Measurements from ENCODE around the gene TMEM37. TPM values are rescaled to one million over a fixed set of nuclear protein-coding genes. Genes with fewer than 3 reads are reported as not detected.

TMEM37 gene
- total and polyA plus RNA-seq, 7 experiments from 2014 or later = 0.37 to 4.2 (median 0.51) TPM; not detected in 2

GRCh38 chr2:119441376-119442225 lies 9.9 kb downstream of the TMEM37 start:
- Mint-ChIP-seq H3K27me3 (peaks cover 0 to 17% (median 2%) of the 10 kb centered on the region in 5 donors), H3K27ac (peak overlapping the region in 1 of 9 donors; percentile 53)
- CTCF ChIA-PET = no interaction called here

GRCh38 chr2:119442226-119442619 lies 10.6 kb downstream of the TMEM37 start:
- no peak overlapping the region for H3K4me3 ChIP-seq (ENCODE audit: low read length)
- peaks cover 0 to 23% (median 6%) of the 10 kb centered on the region in 5 donors for H3K27me3 Mint-ChIP-seq
- H3K36me3 ChIP-seq (ENCODE audit: control insufficient read depth in 2 of 3, insufficient read depth in 3 of 3, low read length in 3 of 3) = no peaks in the 10 kb centered on the region
- no peak overlapping the region for H3K4me3 Mint-ChIP-seq
- peaks cover 0 to 9% (median 0%) of the 10 kb centered on the region in 7 donors for H3K4me1 Mint-ChIP-seq
- no peaks in the 10 kb centered on the region for H3K4me1 ChIP-seq (ENCODE audit: control insufficient read depth in 2 of 2, insufficient read depth in 2 of 2, low read length in 2 of 2)
- H3K9me3 Mint-ChIP-seq = no peaks in the 10 kb centered on the region
- H3K27ac Mint-ChIP-seq = peak overlapping the region in 1 of 9 donors; percentile 66
- H3K27me3 ChIP-seq (ENCODE audit: control insufficient read depth in 2 of 2, insufficient read depth in 2 of 2, low read length in 2 of 2) = no peaks in the 10 kb centered on the region
- ChIA-PET POLR2A (no interaction called here), CTCF (no interaction called here)
- no peaks in the 10 kb centered on the region for H3K36me3 Mint-ChIP-seq
- no peak for ATAC-seq
- intact Hi-C loops (cut with micrococcal nuclease) = no loop called here
- no peak for DNase-seq
- H3K9me3 ChIP-seq (ENCODE audit: control insufficient read depth in 2 of 3, low read length in 3 of 3) = no peaks in the 10 kb centered on the region
- H3K27ac ChIP-seq (ENCODE audit: low read depth, low read length) = no peak overlapping the region

More at GRCh38 chr2:119441376-119442225, 9.9 kb downstream of the TMEM37 start:
- no peak overlapping the region for H3K4me3 ChIP-seq (ENCODE audit: low read length)
- H3K4me1 ChIP-seq (ENCODE audit: control insufficient read depth in 2 of 2, insufficient read depth in 2 of 2, low read length in 2 of 2) = no peaks in the 10 kb centered on the region
- H3K27me3 ChIP-seq (ENCODE audit: control insufficient read depth in 2 of 2, insufficient read depth in 2 of 2, low read length in 2 of 2) = no peaks in the 10 kb centered on the region
- no peaks in the 10 kb centered on the region for H3K36me3 ChIP-seq (ENCODE audit: control insufficient read depth in 2 of 3, insufficient read depth in 3 of 3, low read length in 3 of 3)
- POLR2A ChIA-PET = no interaction called here
- Mint-ChIP-seq H3K4me1 (peaks cover 0 to 9% (median 0%) of the 10 kb centered on the region in 7 donors), H3K36me3 (no peaks in the 10 kb centered on the region), H3K9me3 (no peaks in the 10 kb centered on the region), H3K4me3 (no peak overlapping the region)
- ATAC-seq (peak; percentile 21), DNase-seq (no peak)
- H3K9me3 ChIP-seq (ENCODE audit: control insufficient read depth in 2 of 3, low read length in 3 of 3) = no peaks in the 10 kb centered on the region
- H3K27ac ChIP-seq (ENCODE audit: low read depth, low read length) = no peak overlapping the region
- intact Hi-C loops (cut with micrococcal nuclease) = no loop called here

DNA sequence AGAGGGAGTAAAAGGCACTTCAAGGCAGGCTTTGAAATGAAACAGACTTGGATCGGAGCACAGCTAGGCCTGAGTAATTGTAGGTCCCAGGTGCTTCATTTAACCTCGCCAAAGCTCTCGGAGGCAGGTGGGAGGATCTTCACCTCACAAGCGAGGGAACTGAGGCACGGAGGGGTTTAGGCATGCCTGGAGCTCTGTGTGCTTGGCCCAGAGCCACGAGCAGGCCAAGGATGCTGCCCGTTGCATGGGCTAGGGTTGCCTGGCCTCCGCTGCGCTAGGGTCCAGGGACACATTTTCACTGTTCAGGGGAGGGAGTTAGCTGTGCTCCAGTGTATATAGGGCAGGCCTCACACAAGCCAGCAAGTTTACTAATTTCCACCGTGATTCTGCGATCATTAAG lies 11.2 kb downstream of the TMEM37 start:
- H3K9me3 Mint-ChIP-seq = no peaks in the 10 kb centered on the region
- DNase-seq = no peak
- H3K27ac Mint-ChIP-seq = no peak overlapping the region
- H3K4me1 Mint-ChIP-seq = peaks cover 0 to 9% (median 0%) of the 10 kb centered on the region in 7 donors
- Histone ChIP-seq H3K9me3 (ENCODE audit: control insufficient read depth in 2 of 3, low read length in 3 of 3) (no peaks in the 10 kb centered on the region), H3K27me3 (ENCODE audit: control insufficient read depth in 2 of 2, insufficient read depth in 2 of 2, low read length in 2 of 2) (no peaks in the 10 kb centered on the region), H3K4me3 (ENCODE audit: low read length) (no peak overlapping the region), H3K36me3 (ENCODE audit: control insufficient read depth in 2 of 3, insufficient read depth in 3 of 3, low read length in 3 of 3) (no peaks in the 10 kb centered on the region), H3K27ac (ENCODE audit: low read depth, low read length) (no peak overlapping the region), H3K4me1 (ENCODE audit: control insufficient read depth in 2 of 2, insufficient read depth in 2 of 2, low read length in 2 of 2) (no peaks in the 10 kb centered on the region)
- no peaks in the 10 kb centered on the region for H3K36me3 Mint-ChIP-seq
- H3K4me3 Mint-ChIP-seq = no peak overlapping the region
- ATAC-seq = no peak
- intact Hi-C loops (cut with micrococcal nuclease) = no loop called here
- ChIA-PET CTCF (no interaction called here), POLR2A (interaction anchor here (0.6 kb wide), 1 partner anchor 41 kb away, joined by 4 read pairs; no protein-coding TSS in a partner anchor)
- H3K27me3 Mint-ChIP-seq = peaks cover under 1 to 28% (median 7%) of the 10 kb centered on the region in 5 donors

GRCh38 chr2:119446037-119446436 lies 14.4 kb downstream of the TMEM37 start:
- H3K4me3 ChIP-seq (ENCODE audit: low read length) = no peak overlapping the region
- peak overlapping the region in 2 of 10 donors; percentile 14 to 36 for H3K4me3 Mint-ChIP-seq
- no peak for DNase-seq
- no peaks in the 10 kb centered on the region for H3K36me3 ChIP-seq (ENCODE audit: control insufficient read depth in 2 of 3, insufficient read depth in 3 of 3, low read length in 3 of 3)
- no peak for ATAC-seq
- H3K9me3 ChIP-seq (ENCODE audit: control insufficient read depth in 2 of 3, low read length in 3 of 3) = no peaks in the 10 kb centered on the region
- no peaks in the 10 kb centered on the region for H3K9me3 Mint-ChIP-seq
- CTCF ChIA-PET = no interaction called here
- H3K27me3 ChIP-seq (ENCODE audit: control insufficient read depth in 2 of 2, insufficient read depth in 2 of 2, low read length in 2 of 2) = no peaks in the 10 kb centered on the region
- no peak overlapping the region for H3K27ac Mint-ChIP-seq
- H3K4me1 ChIP-seq (ENCODE audit: control insufficient read depth in 2 of 2, insufficient read depth in 2 of 2, low read length in 2 of 2) = no peaks in the 10 kb centered on the region
- intact Hi-C loops (cut with micrococcal nuclease) = no loop called here
- POLR2A ChIA-PET = no interaction called here
- peaks cover 0 to 16% (median 6%) of the 10 kb centered on the region in 7 donors for H3K4me1 Mint-ChIP-seq
- H3K27ac ChIP-seq (ENCODE audit: low read depth, low read length) = no peak overlapping the region
- H3K27me3 Mint-ChIP-seq = peaks cover 14 to 44% (median 15%) of the 10 kb centered on the region in 5 donors
- no peaks in the 10 kb centered on the region for H3K36me3 Mint-ChIP-seq

- ChIA-PET POLR2A (no interaction called here), CTCF (no interaction called here)
- Histone ChIP-seq H3K4me1 (ENCODE audit: control insufficient read depth in 2 of 2, insufficient read depth in 2 of 2, low read length in 2 of 2) (no peaks in the 10 kb centered on the region), H3K9me3 (ENCODE audit: control insufficient read depth in 2 of 3, low read length in 3 of 3) (no peaks in the 10 kb centered on the region), H3K4me3 (ENCODE audit: low read length) (no peak overlapping the region), H3K36me3 (ENCODE audit: control insufficient read depth in 2 of 3, insufficient read depth in 3 of 3, low read length in 3 of 3) (no peaks in the 10 kb centered on the region), H3K27me3 (ENCODE audit: control insufficient read depth in 2 of 2, insufficient read depth in 2 of 2, low read length in 2 of 2) (no peaks in the 10 kb centered on the region), H3K27ac (ENCODE audit: low read depth, low read length) (no peak overlapping the region)
- no peak for ATAC-seq
- Mint-ChIP-seq H3K4me1 (peaks cover 0 to 16% (median 6%) of the 10 kb centered on the region in 7 donors), H3K9me3 (no peaks in the 10 kb centered on the region), H3K27me3 (peaks cover 14 to 66% (median 37%) of the 10 kb centered on the region in 5 donors), H3K36me3 (no peaks in the 10 kb centered on the region), H3K27ac (peak overlapping the region in 2 of 9 donors; percentile 8 to 67), H3K4me3 (no peak overlapping the region)
- no peak for DNase-seq
- intact Hi-C loops (cut with micrococcal nuclease) = no loop called here
Observed at GRCh38 chr2:119448427-119449141, 16.9 kb downstream of the TMEM37 start.

DNA sequence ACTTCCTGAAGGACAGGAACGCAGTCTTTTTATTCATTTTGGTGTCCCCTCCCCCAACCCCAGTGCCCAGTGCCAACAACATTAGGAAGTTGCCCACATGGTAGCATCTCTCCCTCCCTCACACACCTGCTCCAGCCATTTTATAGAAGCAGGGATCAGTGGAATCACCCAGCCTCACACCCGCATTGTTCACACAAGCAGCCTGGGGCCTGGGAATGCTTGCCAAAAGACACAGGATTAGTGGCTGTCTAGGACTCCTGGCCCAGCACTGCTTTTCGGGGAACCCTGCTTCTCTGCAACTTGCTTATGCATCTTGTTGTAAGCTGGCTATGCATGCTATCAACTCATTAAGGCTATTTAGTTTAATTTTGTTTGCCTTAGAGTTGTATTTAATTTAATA lies 17.9 kb downstream of the TMEM37 start:
- ChIA-PET POLR2A (no interaction called here), CTCF (no interaction called here)
- Histone ChIP-seq H3K36me3 (ENCODE audit: control insufficient read depth in 2 of 3, insufficient read depth in 3 of 3, low read length in 3 of 3) (no peaks in the 10 kb centered on the region), H3K4me1 (ENCODE audit: control insufficient read depth in 2 of 2, insufficient read depth in 2 of 2, low read length in 2 of 2) (no peaks in the 10 kb centered on the region), H3K27me3 (ENCODE audit: control insufficient read depth in 2 of 2, insufficient read depth in 2 of 2, low read length in 2 of 2) (no peaks in the 10 kb centered on the region), H3K9me3 (ENCODE audit: control insufficient read depth in 2 of 3, low read length in 3 of 3) (no peaks in the 10 kb centered on the region), H3K4me3 (ENCODE audit: low read length) (no peak overlapping the region), H3K27ac (ENCODE audit: low read depth, low read length) (no peak overlapping the region)
- no peak for ATAC-seq
- intact Hi-C loops (cut with micrococcal nuclease) = no loop called here
- DNase-seq = no peak
- Mint-ChIP-seq H3K36me3 (no peaks in the 10 kb centered on the region), H3K9me3 (no peaks in the 10 kb centered on the region), H3K27me3 (peaks cover 14 to 70% (median 40%) of the 10 kb centered on the region in 5 donors), H3K4me1 (peaks cover 0 to 16% (median 6%) of the 10 kb centered on the region in 7 donors), H3K27ac (no peak overlapping the region), H3K4me3 (no peak overlapping the region)
